ENCODE data around the gene RASSF1. TPM values are rescaled to one million over a fixed set of nuclear protein-coding genes. Genes with fewer than 3 reads are reported as not detected.

RASSF1 gene
- total and polyA plus RNA-seq, 2 of the 8 experiments (the other 6 are each of a cell fraction or from before 2014, with no cell fraction given): 10.3 to 15.7 TPM

DNA sequence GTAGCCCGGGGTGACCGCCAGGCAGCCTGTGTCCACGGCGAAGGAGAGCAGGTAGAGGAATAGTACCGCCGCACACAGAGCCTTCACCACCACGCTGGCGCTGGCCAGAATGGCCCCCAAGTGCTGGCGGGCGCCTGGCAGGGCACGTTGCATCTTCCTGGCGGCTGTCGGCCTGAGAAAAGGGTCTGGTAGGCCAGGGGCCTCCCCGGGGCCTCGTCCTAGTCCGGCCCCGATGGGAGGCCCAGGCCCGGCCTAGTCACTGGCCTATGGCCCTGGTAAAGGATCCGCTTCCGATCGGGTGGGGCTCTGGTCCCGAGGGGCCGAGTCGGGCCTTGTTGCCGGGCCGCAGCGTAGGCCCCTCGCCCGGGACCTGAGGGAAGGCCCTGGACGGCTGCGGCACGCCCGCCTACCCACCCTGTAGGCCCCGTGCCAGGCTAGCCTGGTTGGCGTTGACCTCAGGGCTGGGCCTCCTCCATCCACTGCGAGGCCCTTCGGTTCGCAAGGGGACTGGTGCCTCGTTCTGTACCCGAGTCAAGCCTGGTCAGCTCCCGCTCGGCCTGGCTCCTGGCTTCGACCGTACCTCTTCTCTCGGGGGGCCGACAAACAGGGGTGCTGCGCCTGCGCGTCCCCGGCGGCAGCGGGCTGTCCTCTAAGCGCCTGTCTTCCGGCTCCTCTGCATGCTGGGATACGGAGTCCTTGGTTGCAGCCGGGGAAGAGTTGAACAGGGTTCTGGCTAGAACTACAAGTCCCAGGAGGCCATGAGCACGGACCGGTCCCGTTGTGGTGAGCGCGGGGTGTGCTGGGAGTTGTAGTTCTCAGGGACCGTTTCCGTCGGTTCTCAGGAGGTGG lies 18.5 kb upstream of the RASSF1 start, which contains the start of gene TMEM115:
TMEM115 (minus strand) TSS at position 611 of the 849 bp plus-strand sequence; CDS start at position 153, 458 bp downstream.
- peak within 1 kb of the TSS; percentile 72 to 87 for H3K4me2 ChIP-seq (ENCODE audit: insufficient read depth in 1 of 2, low read depth in 2 of 2, low read length in 2 of 2)
- H4K20me1 ChIP-seq (replicated peaks in 1 of 2; ENCODE audit: control insufficient read depth in 1 of 2, insufficient read depth in 2 of 2, low read length in 2 of 2): peaks cover 9 to 24% of the 10 kb centered on the region in 2 experiments
- FAIRE-seq (peak; percentile 94), DNase-seq (ENCODE audit: low read depth in 1 of 2, low spot score in 2 of 2) (peak; percentile 91 to 98)
- no peak within 1 kb of the TSS for H2BK20ac ChIP-seq (ENCODE audit: low read length)
- peak within 1 kb of the TSS; percentile 75 to 85 (median 83) for H3K4me3 ChIP-seq (ENCODE audit: extremely low read depth in 1 of 4, insufficient read depth in 2 of 4, low read depth in 3 of 4, low read length in 4 of 4)
- H3K23ac ChIP-seq (ENCODE audit: insufficient read length): no peak within 1 kb of the TSS
- H3K23me2 ChIP-seq (ENCODE audit: low read depth, low read length): peaks cover 10% of the 10 kb centered on the region; the same call in 1 of the 2 replicates
- 7% methylated on average over 63 of the region's 64 CpGs; no CpG with 5 or more reads in 1 of the 2 experiments for WGBS, 2 experiments (ENCODE audit: extremely low coverage in 1 of 2, insufficient coverage in 1 of 2, insufficient read length in 1 of 2, insufficient replicate concordance in 2 of 2, low coverage in 1 of 2, low lambda C conversion rate in 2 of 2, missing lambda C conversion rate in 1 of 2)
- H2AFZ ChIP-seq (ENCODE audit: low read length): peak within 1 kb of the TSS; percentile 98
- peaks cover 16% of the 10 kb centered on the region for H3K79me1 ChIP-seq (ENCODE audit: low read depth, low read length)
- peak within 1 kb of the TSS; percentile 94 for H4K8ac ChIP-seq (ENCODE audit: extremely low read depth, insufficient read depth, low read length)
- H3K14ac ChIP-seq (ENCODE audit: insufficient read length): no peak within 1 kb of the TSS
- H3K56ac ChIP-seq (replicated peaks; ENCODE audit: insufficient read length, low read depth, low read length): no peak within 1 kb of the TSS
- H3K27ac ChIP-seq (ENCODE audit: low read depth, low read length): peak within 1 kb of the TSS; percentile 46; the same call in 1 of the 2 replicates
- peaks cover 0 to 26% of the 10 kb centered on the region in 2 experiments; a peak in 2 of 4 replicates for H3K79me2 ChIP-seq (ENCODE audit: control insufficient read depth in 1 of 2, insufficient read depth in 2 of 2, low read length in 2 of 2)
- POLR2A ChIA-PET (ENCODE audit: partially characterized antibody): no interaction called here
- no peak within 1 kb of the TSS for H2BK120ac ChIP-seq (replicated peaks; ENCODE audit: low read depth, low read length)
- no peak within 1 kb of the TSS for H2AK5ac ChIP-seq (ENCODE audit: low read depth, low read length)
- H3K4ac ChIP-seq (replicated peaks; ENCODE audit: insufficient read length, low read depth, low read length): peak within 1 kb of the TSS; percentile 14
- peak within 1 kb of the TSS; percentile 62 to 88 (median 70) for H3K9ac ChIP-seq (replicated peaks in 1 of 4; ENCODE audit: extremely low read depth in 1 of 4, low read depth in 3 of 4, low read length in 3 of 4)
- peaks cover 0 to 5% (median under 1%) of the 10 kb centered on the region in 4 experiments; a peak in 3 of 7 replicates for H3K27me3 ChIP-seq (replicated peaks in 1 of 4; ENCODE audit: control insufficient read depth in 3 of 4, extremely low read depth in 1 of 4, insufficient read depth in 3 of 4, low read length in 3 of 4)
- H2BK12ac ChIP-seq (ENCODE audit: low read depth, low read length): no peak within 1 kb of the TSS
- CTCF ChIA-PET (ENCODE audit: partially characterized antibody): interaction anchor here (0.7 to 5.0 kb wide), 4 partner anchors 11 to 183 kb away, joined by 3 to 49 read pairs (median 22); partner anchors contain the start of genes CYB561D2, NPRL2 and ZMYND10
- peaks cover 3 to 10% (median 5%) of the 10 kb centered on the region in 4 experiments; a peak in 5 of 8 replicates for H3K36me3 ChIP-seq (ENCODE audit: control insufficient read depth in 2 of 4, insufficient read depth in 4 of 4, low read length in 3 of 4)
- H3K4me1 ChIP-seq (replicated peaks in 1 of 4; ENCODE audit: control insufficient read depth in 3 of 4, insufficient read depth in 4 of 4, low read length in 3 of 4): peaks cover 0 to 16% (median 9%) of the 10 kb centered on the region in 4 experiments; a peak in 6 of 7 replicates
- peak within 1 kb of the TSS; percentile 55; the same call in 1 of the 2 replicates for H3K18ac ChIP-seq (ENCODE audit: extremely low read depth, low read length)
- H4K5ac ChIP-seq (ENCODE audit: insufficient read length, low read depth, low read length): peak within 1 kb of the TSS; percentile 30
- H2BK15ac ChIP-seq (ENCODE audit: low read length): no peak within 1 kb of the TSS
- no peak within 1 kb of the TSS for H4K91ac ChIP-seq (replicated peaks; ENCODE audit: insufficient read length, low read length)
- H3K9me3 ChIP-seq (ENCODE audit: insufficient read depth in 2 of 2, low read depth in 1 of 2, low read length in 1 of 2): no peaks in the 10 kb centered on the region
- H2BK5ac ChIP-seq (ENCODE audit: low read depth, low read length): peak within 1 kb of the TSS; percentile 73; the same call in 1 of the 2 replicates
- no peak for TF ChIP-seq SP1 (IDR thresholded peaks at IDR 0.05; ENCODE audit: low read depth, low read length)
- peak; percentile 40; the same call in 1 of the 2 replicates for TF ChIP-seq YY1 (IDR thresholded peaks at IDR 0.05; ENCODE audit: low read depth, low read length)
- TF ChIP-seq TAF7 (optimal IDR thresholded peaks at IDR 0.05; ENCODE audit: borderline replicate concordance, low read depth, low read length): no peak
- TF ChIP-seq FOSL1 (IDR thresholded peaks at IDR 0.05; ENCODE audit: insufficient read depth, low read depth, low read length): no peak
- peak; percentile 60; the same call in 1 of the 2 replicates for TF ChIP-seq PHF8 (conservative IDR thresholded peaks at IDR 0.05; ENCODE audit: low read depth, low read length)
- no peak for TF ChIP-seq SRF (IDR thresholded peaks at IDR 0.05; ENCODE audit: low read depth, low read length)
- TF ChIP-seq SAP30 (IDR thresholded peaks at IDR 0.05; ENCODE audit: insufficient read depth, insufficient replicate concordance, low read length): peak; percentile 44
- no peak for TF ChIP-seq POU5F1 (IDR thresholded peaks at IDR 0.05; ENCODE audit: low read depth, low read length)
- TF ChIP-seq, protein P1, sequence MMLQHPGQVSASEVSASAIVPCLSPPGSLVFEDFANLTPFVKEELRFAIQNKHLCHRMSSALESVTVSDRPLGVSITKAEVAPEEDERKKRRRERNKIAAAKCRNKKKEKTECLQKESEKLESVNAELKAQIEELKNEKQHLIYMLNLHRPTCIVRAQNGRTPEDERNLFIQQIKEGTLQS (IDR thresholded peaks at IDR 0.05; ENCODE audit: insufficient read depth, low read depth, low read length): peak; percentile 58; the same call in 1 of the 2 replicates
- TF ChIP-seq TBP (IDR thresholded peaks at IDR 0.05; ENCODE audit: low read depth, low read length): peak; percentile 27; the same call in 1 of the 2 replicates

All from H1 (cell line).